K562 (cell line): Measurements from ENCODE around the gene A1BG. TPM values are rescaled to one million over a fixed set of nuclear protein-coding genes. Genes with fewer than 3 reads are reported as not detected.

Experiments used
- ARID2 ChIP-seq: fragments of 450-650 bp; IDR thresholded peaks from 2 replicates; pipeline ENCODE4 v1.6.1; 2017; ENCODE audit warnings: antibody characterized with exemption, mild to moderate bottlenecking
- GTF3C2 ChIP-seq: IDR thresholded peaks from 3 replicates; pipeline ENCODE4 v1.6.1; 2011; ENCODE audit warnings: borderline replicate concordance, mild to moderate bottlenecking, moderate library complexity; ENCODE audit not compliant: insufficient read length; ENCODE audit errors: extremely low read depth
- HNRNPH1 ChIP-seq: fragments of 200-400 bp; formaldehyde crosslinking; optimal IDR thresholded peaks from 2 replicates; pipeline ENCODE3; 2017; ENCODE audit warnings: low read depth, mild to moderate bottlenecking, low read length, moderate library complexity
- KLF1 ChIP-seq: fragments of 450-650 bp; IDR thresholded peaks from 2 replicates; pipeline ENCODE4 v1.6.1; 2016; ENCODE audit warnings: missing genetic modification characterization, missing compliant biosample characterization
- MAFG ChIP-seq: fragments of 450-650 bp; conservative IDR thresholded peaks from 2 replicates; pipeline ENCODE4 v1.6.1; 2016; ENCODE audit warnings: missing genetic modification characterization, missing compliant biosample characterization
- MEIS2 ChIP-seq: fragments of 450-650 bp; IDR thresholded peaks from 2 replicates; pipeline ENCODE4 v1.6.1; 2014; ENCODE audit warnings: mild to moderate bottlenecking; ENCODE audit not compliant: partially characterized antibody
- NFE2 ChIP-seq: IDR thresholded peaks from 2 replicates; pipeline ENCODE4 v1.6.1; 2014; ENCODE audit warnings: antibody characterized with exemption, low read depth
- POLR2A ChIP-seq: fragments of 450-650 bp; conservative IDR thresholded peaks from 2 replicates; pipeline ENCODE4 v1.6.1; 2016
- POLR2B ChIP-seq: fragments of 450-650 bp; IDR thresholded peaks from 2 replicates; pipeline ENCODE4 v1.6.1; 2018; ENCODE audit warnings: low read depth; ENCODE audit not compliant: partially characterized antibody
- ZNF3 ChIP-seq: fragments of 250-450 bp; sonication (Bioruptor Pico); IDR thresholded peaks from 2 replicates; pipeline ENCODE4 v1.5.0; 2021; ENCODE audit warnings: mild to moderate bottlenecking, moderate library complexity
- ZNF436 ChIP-seq: fragments of 250-450, 450-650 bp; sonication (Bioruptor Pico); formaldehyde crosslinking; IDR thresholded peaks from 2 replicates; pipeline ENCODE4 v1.7.0; 2020; ENCODE audit warnings: mild to moderate bottlenecking
- polyA plus RNA-seq, 8 experiments: library from polyadenylated mRNA; depleted of rRNA in 4 of 8; stranded (reverse) in 5 of 8; unstranded in 3 of 8; fragments of >200 nt; fragmentation: Nextera tagmentation in 2 of 8; fragmentation: Illumina TruSeq in 1 of 8; extraction: Ambion mirVana in 2 of 8; extraction: Trizol in 1 of 8; gene quantifications; 2 replicates each; pipeline versions ENCODE4 v1.2.1 to v1.2.3, GENCODE V29; 2011 to 2014; ENCODE audit warnings: inconsistent platforms in 1 of 8, missing spikeins in 1 of 8
- total RNA-seq, 7 experiments: library from RNA; depleted of rRNA in 6 of 7; stranded (reverse); fragments of >200 nt in 6 of 7; fragmentation: Illumina TruSeq in 2 of 7; extraction: Trizol in 2 of 7; gene quantifications; 2 replicates each; pipeline versions ENCODE4 v1.2.1 to v1.2.3, GENCODE V29; 2011 to 2021; ENCODE audit warnings: low replicate concordance in 1 of 7
- TF ChIP-seq, protein P1 (sequence below), 2 experiments: fragments of 450-650 bp; IDR thresholded peaks; 2 replicates each; pipeline ENCODE4 v1.6.1; 2016; ENCODE audit warnings: mild to moderate bottlenecking in 2 of 2, borderline replicate concordance in 1 of 2, low read depth in 1 of 2, moderate library complexity in 1 of 2
- TF ChIP-seq, protein P2 (sequence below): sonication (generic); formaldehyde crosslinking; IDR thresholded peaks from 2 replicates; pipeline ENCODE4 v1.9.0; 2022; ENCODE audit warnings: mild to moderate bottlenecking, missing genetic modification reagents
- TF ChIP-seq, protein P3 (sequence below): fragments of 200-800 bp; sonication (Bioruptor generic); IDR thresholded peaks from 2 replicates; pipeline ENCODE4 v1.6.1; 2017; ENCODE audit warnings: missing genetic modification characterization, missing compliant biosample characterization
- TF ChIP-seq, protein P4 (sequence below): fragments of 250-450 bp; sonication (Bioruptor Pico); IDR thresholded peaks from 2 replicates; pipeline ENCODE4 v1.6.1; 2021; ENCODE audit warnings: mild to moderate bottlenecking

Gene A1BG
- total and polyA plus RNA-seq, 9 of the 15 experiments (the other 6 are each of a cell fraction or from before 2014, with no cell fraction given) = 0.10 to 19.8 (median 2.6) TPM

- TF ChIP-seq, protein P1, sequence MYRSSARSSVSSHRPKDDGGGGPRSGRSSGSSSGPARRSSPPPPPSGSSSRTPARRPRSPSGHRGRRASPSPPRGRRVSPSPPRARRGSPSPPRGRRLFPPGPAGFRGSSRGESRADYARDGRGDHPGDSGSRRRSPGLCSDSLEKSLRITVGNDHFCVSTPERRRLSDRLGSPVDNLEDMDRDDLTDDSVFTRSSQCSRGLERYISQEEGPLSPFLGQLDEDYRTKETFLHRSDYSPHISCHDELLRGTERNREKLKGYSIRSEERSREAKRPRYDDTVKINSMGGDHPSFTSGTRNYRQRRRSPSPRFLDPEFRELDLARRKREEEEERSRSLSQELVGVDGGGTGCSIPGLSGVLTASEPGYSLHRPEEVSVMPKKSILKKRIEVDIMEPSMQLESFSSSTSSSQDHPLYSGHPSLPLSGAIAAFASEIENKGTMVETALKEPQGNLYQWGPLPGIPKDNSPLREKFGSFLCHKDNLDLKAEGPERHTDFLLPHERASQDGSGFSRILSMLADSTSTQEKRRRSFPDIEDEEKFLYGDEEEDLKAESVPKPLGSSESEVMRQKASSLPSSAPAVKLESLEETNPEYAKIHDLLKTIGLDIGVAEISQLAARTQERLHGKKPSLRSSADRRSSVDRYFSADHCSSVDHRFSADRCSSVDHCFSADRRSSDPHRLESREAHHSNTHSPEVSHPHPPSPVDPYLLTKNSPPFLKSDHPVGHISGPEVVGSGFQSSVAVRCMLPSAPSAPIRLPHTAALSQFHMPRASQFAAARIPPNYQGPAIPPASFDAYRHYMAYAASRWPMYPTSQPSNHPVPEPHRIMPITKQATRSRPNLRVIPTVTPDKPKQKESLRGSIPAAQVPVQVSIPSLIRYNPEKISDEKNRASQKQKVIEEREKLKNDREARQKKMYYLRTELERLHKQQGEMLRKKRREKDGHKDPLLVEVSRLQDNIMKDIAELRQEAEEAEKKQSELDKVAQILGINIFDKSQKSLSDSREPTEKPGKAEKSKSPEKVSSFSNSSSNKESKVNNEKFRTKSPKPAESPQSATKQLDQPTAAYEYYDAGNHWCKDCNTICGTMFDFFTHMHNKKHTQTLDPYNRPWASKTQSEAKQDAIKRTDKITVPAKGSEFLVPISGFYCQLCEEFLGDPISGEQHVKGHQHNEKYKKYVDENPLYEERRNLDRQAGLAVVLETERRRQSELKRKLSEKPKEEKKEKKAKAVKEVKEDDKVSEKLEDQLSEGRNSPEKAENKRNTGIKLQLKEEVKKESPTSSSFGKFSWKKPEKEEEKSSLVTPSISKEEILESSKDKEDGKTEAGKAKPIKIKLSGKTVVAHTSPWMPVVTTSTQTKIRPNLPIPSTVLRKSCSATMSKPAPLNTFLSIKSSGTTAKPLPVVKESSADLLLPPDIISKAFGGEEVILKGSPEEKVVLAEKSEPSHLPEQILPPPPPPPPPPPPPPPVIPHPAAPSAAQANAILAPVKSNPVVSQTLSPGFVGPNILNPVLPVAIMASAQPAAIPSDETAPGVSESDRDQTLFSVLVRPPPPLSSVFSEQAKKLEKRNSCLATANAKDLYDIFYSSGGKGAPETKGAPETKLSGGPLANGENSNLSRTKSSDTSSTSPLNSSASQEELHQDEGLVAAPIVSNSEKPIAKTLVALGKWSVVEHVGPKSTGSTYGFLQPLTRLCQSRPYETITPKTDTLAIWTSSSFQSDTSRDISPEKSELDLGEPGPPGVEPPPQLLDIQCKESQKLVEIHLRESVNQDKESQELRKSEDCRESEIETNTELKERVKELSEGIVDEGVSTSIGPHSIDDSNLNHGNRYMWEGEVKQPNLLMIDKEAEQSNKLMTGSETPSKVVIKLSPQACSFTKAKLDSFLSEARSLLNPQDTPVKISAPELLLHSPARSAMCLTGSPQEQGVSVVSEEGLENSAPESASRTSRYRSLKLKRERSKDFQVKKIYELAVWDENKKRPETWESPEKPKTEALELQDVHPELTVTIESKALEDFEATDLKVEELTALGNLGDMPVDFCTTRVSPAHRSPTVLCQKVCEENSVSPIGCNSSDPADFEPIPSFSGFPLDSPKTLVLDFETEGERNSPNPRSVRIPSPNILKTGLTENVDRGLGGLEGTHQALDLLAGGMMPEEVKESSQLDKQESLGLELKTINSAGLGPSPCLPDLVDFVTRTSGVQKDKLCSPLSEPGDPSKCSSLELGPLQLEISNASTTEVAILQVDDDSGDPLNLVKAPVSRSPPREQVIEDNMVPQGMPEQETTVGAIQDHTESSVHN (IDR thresholded peaks at IDR 0.05; ENCODE audit: borderline replicate concordance in 1 of 2, low read depth in 1 of 2) = no peak
- TF ChIP-seq, protein P2, sequence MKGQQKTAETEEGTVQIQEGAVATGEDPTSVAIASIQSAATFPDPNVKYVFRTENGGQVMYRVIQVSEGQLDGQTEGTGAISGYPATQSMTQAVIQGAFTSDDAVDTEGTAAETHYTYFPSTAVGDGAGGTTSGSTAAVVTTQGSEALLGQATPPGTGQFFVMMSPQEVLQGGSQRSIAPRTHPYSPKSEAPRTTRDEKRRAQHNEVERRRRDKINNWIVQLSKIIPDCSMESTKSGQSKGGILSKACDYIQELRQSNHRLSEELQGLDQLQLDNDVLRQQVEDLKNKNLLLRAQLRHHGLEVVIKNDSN (CRISPR knock-in tag) = no peak
- TF ChIP-seq NFE2 (no peak), POLR2A (no peak), MAFG (tag) (peak; percentile 30; the same call in 1 of the 2 replicates), KLF1 (tag) (no peak), GTF3C2 (no peak), ZNF436 (CRISPR knock-in tag) (no peak), MEIS2 (no peak), HNRNPH1 (no peak), ARID2 (no peak), ZNF3 (CRISPR knock-in tag) (no peak), POLR2B (peak; percentile 61)
- TF ChIP-seq, protein P3, sequence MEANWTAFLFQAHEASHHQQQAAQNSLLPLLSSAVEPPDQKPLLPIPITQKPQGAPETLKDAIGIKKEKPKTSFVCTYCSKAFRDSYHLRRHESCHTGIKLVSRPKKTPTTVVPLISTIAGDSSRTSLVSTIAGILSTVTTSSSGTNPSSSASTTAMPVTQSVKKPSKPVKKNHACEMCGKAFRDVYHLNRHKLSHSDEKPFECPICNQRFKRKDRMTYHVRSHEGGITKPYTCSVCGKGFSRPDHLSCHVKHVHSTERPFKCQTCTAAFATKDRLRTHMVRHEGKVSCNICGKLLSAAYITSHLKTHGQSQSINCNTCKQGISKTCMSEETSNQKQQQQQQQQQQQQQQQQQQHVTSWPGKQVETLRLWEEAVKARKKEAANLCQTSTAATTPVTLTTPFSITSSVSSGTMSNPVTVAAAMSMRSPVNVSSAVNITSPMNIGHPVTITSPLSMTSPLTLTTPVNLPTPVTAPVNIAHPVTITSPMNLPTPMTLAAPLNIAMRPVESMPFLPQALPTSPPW (CRISPR knock-in tag) = no peak
- TF ChIP-seq, protein P4, sequence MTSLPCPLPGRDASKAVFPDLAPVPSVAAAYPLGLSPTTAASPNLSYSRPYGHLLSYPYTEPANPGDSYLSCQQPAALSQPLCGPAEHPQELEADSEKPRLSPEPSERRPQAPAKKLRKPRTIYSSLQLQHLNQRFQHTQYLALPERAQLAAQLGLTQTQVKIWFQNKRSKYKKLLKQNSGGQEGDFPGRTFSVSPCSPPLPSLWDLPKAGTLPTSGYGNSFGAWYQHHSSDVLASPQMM (CRISPR knock-in tag) = no peak
Measured at GRCh38 chr19:58394821-58395219, 41.5 kb upstream of the A1BG start (continued).
